OCI-LY7 (cell line): ENCODE results near the gene SCTR.

ENCODE experiments used
- EZH2phosphoT487 ChIP-seq: fragments of 200-600 bp; sonication (generic); IDR thresholded peaks from 2 replicates; pipeline ENCODE4 v1.6.1; 2018; ENCODE audit warnings: low read depth, borderline replicate concordance, mild to moderate bottlenecking, mixed run types, antibody characterized with exemption, low read length, moderate library complexity, mixed read lengths
- TF ChIP-seq, protein P1 (sequence below): fragments of 200-600 bp; sonication (generic); conservative IDR thresholded peaks from 2 replicates; pipeline ENCODE4 v1.5.1; 2014; ENCODE audit warnings: mild to moderate bottlenecking, antibody characterized with exemption, low read length, moderate library complexity, mixed read lengths

GRCh38 chr2:119439574-119440500, 84.4 kb downstream of the SCTR start:
- TF ChIP-seq, protein P1, sequence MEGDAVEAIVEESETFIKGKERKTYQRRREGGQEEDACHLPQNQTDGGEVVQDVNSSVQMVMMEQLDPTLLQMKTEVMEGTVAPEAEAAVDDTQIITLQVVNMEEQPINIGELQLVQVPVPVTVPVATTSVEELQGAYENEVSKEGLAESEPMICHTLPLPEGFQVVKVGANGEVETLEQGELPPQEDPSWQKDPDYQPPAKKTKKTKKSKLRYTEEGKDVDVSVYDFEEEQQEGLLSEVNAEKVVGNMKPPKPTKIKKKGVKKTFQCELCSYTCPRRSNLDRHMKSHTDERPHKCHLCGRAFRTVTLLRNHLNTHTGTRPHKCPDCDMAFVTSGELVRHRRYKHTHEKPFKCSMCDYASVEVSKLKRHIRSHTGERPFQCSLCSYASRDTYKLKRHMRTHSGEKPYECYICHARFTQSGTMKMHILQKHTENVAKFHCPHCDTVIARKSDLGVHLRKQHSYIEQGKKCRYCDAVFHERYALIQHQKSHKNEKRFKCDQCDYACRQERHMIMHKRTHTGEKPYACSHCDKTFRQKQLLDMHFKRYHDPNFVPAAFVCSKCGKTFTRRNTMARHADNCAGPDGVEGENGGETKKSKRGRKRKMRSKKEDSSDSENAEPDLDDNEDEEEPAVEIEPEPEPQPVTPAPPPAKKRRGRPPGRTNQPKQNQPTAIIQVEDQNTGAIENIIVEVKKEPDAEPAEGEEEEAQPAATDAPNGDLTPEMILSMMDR: no peak
- TF ChIP-seq EZH2phosphoT487: no peak
